Natural killer cell (primary cell): ENCODE results near the gene SH3GL3. TPM values are rescaled to one million over a fixed set of nuclear protein-coding genes. Genes with fewer than 3 reads are reported as not detected.
A peak's percentile ranks its signal among the peaks of the same experiment; 100 is the strongest.

Source experiments
- ATAC-seq, 3 donors: fragments of 150-1000 bp in 2 of 3; fragments of 200-7000 bp in 1 of 3; cut with Tn5 transposase; 1 replicate in 1 of 3; 2 replicates in 2 of 3; pipeline ENCODE4 v1.10.0; 2021; ENCODE audit warnings: mild to moderate bottlenecking in 2 of 3, moderate library complexity in 2 of 3
- DNase-seq, 2 donors: peaks; one replicate each; pipeline versions ENCODE4 v3.0.0 to v3.0.0-alpha.2; 2013 to 2021; ENCODE audit warnings: mixed read lengths in 1 of 2
- H3K27ac ChIP-seq: one replicate; pipeline ENCODE4 v1.5.1; 2013; ENCODE audit warnings: mild to moderate bottlenecking, low read length
- H3K27me3 ChIP-seq: one replicate; pipeline ENCODE4 v1.6.1; 2013; ENCODE audit warnings: low read length; ENCODE audit not compliant: control insufficient read depth, insufficient read depth
- H3K36me3 ChIP-seq: one replicate; pipeline ENCODE4 v1.6.1; 2013; ENCODE audit warnings: low read length; ENCODE audit not compliant: control insufficient read depth, insufficient read depth
- H3K4me1 ChIP-seq: one replicate; pipeline ENCODE4 v1.6.1; 2013; ENCODE audit warnings: low read length; ENCODE audit not compliant: control insufficient read depth, insufficient read depth
- H3K4me3 ChIP-seq: one replicate; pipeline ENCODE4 v1.5.1; 2013; ENCODE audit warnings: low read length
- H3K9me3 ChIP-seq: one replicate; pipeline ENCODE4 v1.6.1; 2013; ENCODE audit warnings: low read length; ENCODE audit not compliant: control insufficient read depth, insufficient read depth
- H3K27ac Mint-ChIP-seq, 2 donors: one replicate each; pipeline ENCODE4 v1.8.0; 2022; ENCODE audit warnings: mild to moderate bottlenecking in 2 of 2, mixed read lengths in 2 of 2, moderate library complexity in 1 of 2
- H3K27me3 Mint-ChIP-seq, 2 donors: one replicate each; pipeline ENCODE4 v1.8.0; 2022; ENCODE audit warnings: low read depth in 2 of 2, mixed read lengths in 2 of 2
- H3K36me3 Mint-ChIP-seq: one replicate; pipeline ENCODE4 v1.8.0; 2022; ENCODE audit warnings: mixed read lengths
- H3K4me1 Mint-ChIP-seq, 2 donors: one replicate each; pipeline ENCODE4 v1.8.0; 2022; ENCODE audit warnings: mixed read lengths in 2 of 2
- H3K4me3 Mint-ChIP-seq: one replicate; pipeline ENCODE4 v1.8.0; 2022; ENCODE audit warnings: mild to moderate bottlenecking, moderate library complexity, mixed read lengths
- H3K9me3 Mint-ChIP-seq, 2 donors: one replicate each; pipeline ENCODE4 v1.8.0; 2022; ENCODE audit warnings: mixed read lengths in 2 of 2
- WGBS: methylation state at CpG from one replicate; pipeline ENCODE4 v1.1.7; 2013; ENCODE audit warnings: missing lambda C conversion rate; ENCODE audit not compliant: insufficient coverage; 5-methylcytosine and 5-hydroxymethylcytosine counted together
- intact Hi-C: fragments of 100-400 bp; cut with micrococcal nuclease; formaldehyde crosslinking; loops from one replicate; pipeline ENCODE4 v1.14.2; 2022
- total RNA-seq, 4 donors: library from RNA; stranded (reverse); fragments of 120-200 nt in 1 of 4; gene quantifications; one replicate each; pipeline versions ENCODE4 v1.2.3 to v1.2.4, GENCODE V29; 2013 to 2022
- TF ChIP-seq, protein P1 (sequence below): fragments of 200-600 bp; IDR thresholded peaks from one replicate; pipeline ENCODE4 v1.8.0; 2022; ENCODE audit warnings: antibody characterized with exemption

SH3GL3 gene
- total RNA-seq, 3 donors from 2014 or later (not counting 1 experiment from before 2014, with no cell fraction given): not detected

DNA sequence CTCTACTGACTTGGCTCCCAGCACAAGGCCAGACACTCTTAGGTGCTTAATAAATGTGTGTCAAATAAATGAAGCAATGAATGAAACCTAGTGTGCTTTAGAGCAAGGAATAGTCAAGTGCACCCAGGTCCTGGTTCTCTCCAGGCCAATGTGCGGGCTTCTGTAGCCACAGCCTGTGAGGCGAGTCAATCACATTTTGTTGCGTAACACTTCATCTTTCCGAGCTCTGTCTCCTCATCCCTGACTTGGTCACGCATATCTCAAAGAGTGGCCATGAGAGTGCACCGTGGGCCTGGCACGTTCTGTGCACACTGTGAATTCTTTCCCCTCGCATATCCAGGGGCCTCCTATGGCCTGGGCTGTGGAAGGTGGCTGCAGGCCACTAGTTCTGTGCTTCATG, 11.4 kb upstream of the SH3GL3 start:
- TF ChIP-seq, protein P1, sequence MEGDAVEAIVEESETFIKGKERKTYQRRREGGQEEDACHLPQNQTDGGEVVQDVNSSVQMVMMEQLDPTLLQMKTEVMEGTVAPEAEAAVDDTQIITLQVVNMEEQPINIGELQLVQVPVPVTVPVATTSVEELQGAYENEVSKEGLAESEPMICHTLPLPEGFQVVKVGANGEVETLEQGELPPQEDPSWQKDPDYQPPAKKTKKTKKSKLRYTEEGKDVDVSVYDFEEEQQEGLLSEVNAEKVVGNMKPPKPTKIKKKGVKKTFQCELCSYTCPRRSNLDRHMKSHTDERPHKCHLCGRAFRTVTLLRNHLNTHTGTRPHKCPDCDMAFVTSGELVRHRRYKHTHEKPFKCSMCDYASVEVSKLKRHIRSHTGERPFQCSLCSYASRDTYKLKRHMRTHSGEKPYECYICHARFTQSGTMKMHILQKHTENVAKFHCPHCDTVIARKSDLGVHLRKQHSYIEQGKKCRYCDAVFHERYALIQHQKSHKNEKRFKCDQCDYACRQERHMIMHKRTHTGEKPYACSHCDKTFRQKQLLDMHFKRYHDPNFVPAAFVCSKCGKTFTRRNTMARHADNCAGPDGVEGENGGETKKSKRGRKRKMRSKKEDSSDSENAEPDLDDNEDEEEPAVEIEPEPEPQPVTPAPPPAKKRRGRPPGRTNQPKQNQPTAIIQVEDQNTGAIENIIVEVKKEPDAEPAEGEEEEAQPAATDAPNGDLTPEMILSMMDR: no peak
- no peak overlapping the region for H3K4me3 Mint-ChIP-seq
- H3K27ac Mint-ChIP-seq: no peak overlapping the region
- H3K9me3 Mint-ChIP-seq: no peaks in the 10 kb centered on the region
- Histone ChIP-seq H3K27ac (no peak overlapping the region), H3K4me1 (no peaks in the 10 kb centered on the region), H3K27me3 (peaks cover 2% of the 10 kb centered on the region), H3K36me3 (no peaks in the 10 kb centered on the region), H3K4me3 (no peak overlapping the region), H3K9me3 (no peaks in the 10 kb centered on the region)
- peaks cover 12 to 35% of the 10 kb centered on the region in 2 donors for H3K27me3 Mint-ChIP-seq
- intact Hi-C loops: no loop called here
- H3K4me1 Mint-ChIP-seq: peaks cover 5 to 6% of the 10 kb centered on the region in 2 donors
- no peaks in the 10 kb centered on the region for H3K36me3 Mint-ChIP-seq
- no peak for DNase-seq
- WGBS: 78% methylated on average over 8 of the region's 8 CpGs
- no peak for ATAC-seq

DNA sequence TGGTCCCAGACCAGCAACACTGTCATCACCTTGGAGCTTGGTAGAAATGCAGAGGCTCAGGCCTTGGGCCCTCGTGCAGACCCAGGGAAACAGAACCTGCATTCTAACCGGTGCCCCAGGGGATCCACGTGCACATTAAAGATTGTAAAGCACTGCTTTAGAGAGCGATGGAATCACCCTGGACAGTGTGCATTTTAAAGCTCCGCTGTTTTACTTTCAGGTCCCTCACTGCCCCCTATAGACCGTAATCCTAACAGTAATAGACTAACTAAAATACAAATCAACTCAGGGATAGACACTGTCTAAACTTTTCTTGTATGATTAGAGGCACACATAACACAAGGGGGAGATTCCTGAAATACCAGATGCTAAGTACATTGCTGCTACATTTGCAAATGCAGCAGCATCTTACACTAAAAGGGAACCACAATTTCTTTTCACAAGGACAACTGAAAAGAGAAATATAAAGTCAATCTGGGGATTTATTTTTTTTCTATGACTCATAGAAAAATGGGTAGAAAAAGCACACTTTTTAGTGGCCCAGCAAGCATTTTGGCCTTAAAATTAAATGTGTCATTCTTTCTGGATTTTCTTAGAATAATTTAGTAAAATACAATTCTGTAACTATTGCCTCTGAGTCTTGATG, 10.5 kb upstream of the SH3GL3 start:
- Mint-ChIP-seq H3K27ac (no peak overlapping the region), H3K9me3 (no peaks in the 10 kb centered on the region), H3K4me3 (no peak overlapping the region), H3K36me3 (no peaks in the 10 kb centered on the region), H3K27me3 (peaks cover 12 to 38% of the 10 kb centered on the region in 2 donors), H3K4me1 (peaks cover 5 to 6% of the 10 kb centered on the region in 2 donors)
- no peak overlapping the region for H3K27ac ChIP-seq
- no peaks in the 10 kb centered on the region for H3K9me3 ChIP-seq
- H3K36me3 ChIP-seq: no peaks in the 10 kb centered on the region
- H3K4me3 ChIP-seq: no peak overlapping the region
- peaks cover 2% of the 10 kb centered on the region for H3K27me3 ChIP-seq
- TF ChIP-seq, protein P1: no peak
- H3K4me1 ChIP-seq: no peaks in the 10 kb centered on the region
- WGBS: 24% methylated on average over 6 of the region's 6 CpGs
- intact Hi-C loops: no loop called here
- DNase-seq (no peak), ATAC-seq (peak in 1 of 3 donors; percentile 47)

DNA sequence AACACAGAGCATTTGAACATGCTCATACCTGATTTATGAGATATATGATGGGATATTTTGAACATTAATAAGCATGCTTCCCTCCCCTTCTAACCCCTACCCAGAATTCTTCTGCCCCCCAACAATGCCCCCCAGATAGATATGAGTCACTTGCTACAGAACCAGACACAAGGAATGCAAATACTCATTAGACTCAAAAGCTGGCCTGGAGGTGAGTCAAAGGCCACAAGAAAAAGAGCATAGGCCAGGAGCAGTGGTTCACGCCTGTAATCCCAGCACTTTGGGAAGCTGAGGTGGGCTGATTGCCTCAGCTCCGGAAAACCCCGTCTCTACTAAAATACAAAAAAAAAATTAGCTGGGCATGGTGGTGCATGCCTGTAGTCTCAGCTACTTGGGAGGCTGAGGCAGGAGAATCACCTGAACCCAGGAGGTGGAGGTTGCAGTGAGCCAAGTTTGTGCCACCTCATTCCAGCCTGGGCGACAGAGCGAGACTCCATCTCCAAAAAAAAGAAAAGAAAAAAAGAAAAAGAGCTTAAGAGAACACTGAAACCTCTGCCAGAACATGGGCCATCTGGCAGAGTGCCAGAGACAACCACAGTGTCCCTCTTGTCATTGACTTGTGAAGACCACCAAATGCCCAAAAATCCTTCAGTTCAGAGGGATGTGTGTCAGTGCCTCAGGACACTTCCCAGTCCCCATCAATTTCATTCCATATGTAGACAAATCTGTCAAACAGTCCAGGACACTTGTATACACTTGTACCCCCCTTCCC, 3.9 kb upstream of the SH3GL3 start:
- Histone ChIP-seq H3K27ac (no peak overlapping the region), H3K4me1 (peaks cover 16% of the 10 kb centered on the region), H3K36me3 (no peaks in the 10 kb centered on the region), H3K9me3 (no peaks in the 10 kb centered on the region), H3K4me3 (no peak overlapping the region), H3K27me3 (peaks cover 3% of the 10 kb centered on the region)
- DNase-seq: no peak
- Mint-ChIP-seq H3K9me3 (no peaks in the 10 kb centered on the region), H3K4me1 (peaks cover 11 to 14% of the 10 kb centered on the region in 2 donors), H3K27me3 (peaks cover 23 to 50% of the 10 kb centered on the region in 2 donors), H3K4me3 (no peak overlapping the region), H3K36me3 (no peaks in the 10 kb centered on the region), H3K27ac (no peak overlapping the region)
- 96% methylated on average over 5 of the region's 5 CpGs for WGBS
- ATAC-seq: no peak
- intact Hi-C loops: no loop called here
- TF ChIP-seq, protein P1: no peak
